HG02973 (cell line): Measurements from ENCODE around the gene PDE4C.

Experiments
- ATAC-seq: cut with Tn5 transposase; IDR thresholded peaks from one replicate; pipeline ENCODE4 v1.9.1; 2021; ENCODE audit warnings: moderate library complexity; ENCODE audit not compliant: unreplicated experiment

The PDE4C gene

DNA sequence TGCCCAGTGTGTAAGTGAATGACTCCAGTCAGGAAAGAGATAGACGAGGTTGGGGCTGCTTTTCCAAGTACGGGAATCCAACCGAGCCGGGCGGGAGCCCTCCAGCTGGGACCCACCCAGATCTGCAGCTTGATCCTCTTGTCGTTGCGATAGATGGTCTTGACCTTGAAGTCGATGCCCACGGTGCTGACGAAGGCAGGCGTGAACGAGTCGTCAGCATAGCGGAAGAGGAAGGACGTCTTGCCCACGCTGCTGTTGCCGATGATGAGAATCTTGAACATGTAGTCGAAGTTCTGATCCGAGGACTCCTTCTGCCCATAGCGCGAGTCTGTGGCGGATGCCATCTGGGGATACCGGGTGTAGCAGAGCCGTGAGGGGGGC is 23.9 kb downstream of the PDE4C start:
- ATAC-seq: no peak

DNA sequence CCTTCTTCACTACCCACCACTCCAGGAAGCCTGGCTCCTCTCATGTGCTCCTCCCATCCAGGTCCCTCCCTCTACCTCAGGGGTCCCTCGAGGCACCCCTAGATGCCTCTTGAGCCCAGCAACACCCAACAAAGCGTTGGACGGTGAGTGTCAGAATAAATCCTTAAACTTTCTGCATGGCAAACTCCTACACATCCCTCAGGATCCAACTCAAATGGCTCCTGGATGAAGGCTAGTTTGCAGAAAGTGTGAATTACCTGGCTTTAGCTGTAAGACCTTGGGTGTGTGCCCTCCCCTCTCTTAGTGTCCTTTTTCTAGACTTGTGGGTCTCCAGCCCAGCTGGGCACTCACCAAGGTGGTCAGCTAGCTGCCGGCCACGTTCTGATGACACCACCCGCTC is 27.9 kb downstream of the PDE4C start:
- no peak for ATAC-seq

GRCh38 chr19:18197941-18198340 is 28.3 kb downstream of the PDE4C start:
- no peak for ATAC-seq

DNA sequence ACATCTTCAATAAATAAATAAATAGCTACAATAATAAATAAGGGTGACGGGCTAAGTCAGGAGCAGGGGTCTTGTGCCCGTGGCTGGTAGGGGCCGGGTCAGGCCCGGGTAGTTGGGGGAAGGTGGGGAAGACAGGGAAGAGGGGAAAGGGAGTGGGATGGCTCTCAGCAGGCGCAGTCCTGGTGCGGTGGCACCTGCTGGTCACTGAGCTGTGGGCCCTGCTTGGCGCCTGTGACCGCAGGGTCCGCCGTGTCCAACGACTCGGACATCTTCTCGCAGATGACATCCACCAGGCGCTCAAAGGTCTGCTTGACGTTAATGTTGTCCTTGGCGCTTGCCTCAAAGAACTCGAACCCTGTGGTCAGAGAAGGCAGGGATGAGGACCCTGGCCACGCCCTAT is 28.9 kb downstream of the PDE4C start:
- ATAC-seq: no peak

DNA sequence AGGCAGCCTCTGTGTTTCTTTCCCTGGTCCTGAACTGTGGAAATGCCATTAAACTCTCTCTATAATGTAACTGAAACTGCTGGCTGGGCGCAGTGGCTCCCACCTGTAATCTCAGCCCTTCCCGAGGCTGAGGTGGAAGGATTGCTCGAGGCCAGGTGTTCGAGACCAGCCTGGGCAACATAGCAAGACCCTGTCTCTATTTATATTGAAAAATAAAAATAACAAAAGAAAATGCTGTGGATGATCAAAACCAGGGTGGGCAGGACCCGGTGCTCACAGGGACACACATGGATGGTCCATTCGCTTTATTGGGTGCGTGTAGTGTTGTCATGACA is 29.8 kb downstream of the PDE4C start:
- ATAC-seq: no peak

DNA sequence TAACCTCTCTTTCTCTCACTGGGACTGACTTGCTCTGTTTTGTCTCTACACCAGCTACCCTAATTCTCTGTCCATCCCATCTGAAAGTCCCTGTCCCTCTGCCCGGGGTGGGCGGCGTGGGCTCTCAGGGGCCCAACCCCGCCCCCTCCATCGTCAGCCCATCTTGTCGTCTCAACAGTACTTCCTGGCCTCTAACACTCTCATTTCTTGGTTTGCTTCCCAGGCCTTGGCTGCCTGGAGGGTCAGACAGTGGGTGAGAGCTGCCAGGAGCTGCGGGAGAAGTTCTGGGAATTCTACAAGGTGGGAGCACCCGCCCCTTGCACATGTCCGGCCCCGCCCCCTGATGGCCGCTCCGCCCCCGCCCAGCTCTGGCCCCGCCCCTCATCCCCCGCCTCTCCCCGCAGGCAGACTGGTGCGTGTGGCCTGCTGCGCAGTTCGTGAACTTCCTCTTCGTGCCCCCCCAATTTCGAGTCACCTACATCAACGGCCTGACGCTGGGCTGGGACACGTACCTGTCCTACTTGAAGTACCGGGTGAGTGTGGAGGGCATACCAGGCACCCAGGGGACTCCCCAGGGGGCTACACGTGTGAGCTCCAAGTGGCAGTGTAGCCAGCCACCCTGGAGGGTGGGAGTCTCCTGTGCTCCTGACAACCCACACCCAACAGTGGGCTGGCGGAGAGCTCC is 31.5 kb downstream of the PDE4C start:
- ATAC-seq: no peak

GRCh38 chr19:18194181-18194530 is 32.1 kb downstream of the PDE4C start:
- ATAC-seq: no peak

GRCh38 chr19:18193388-18194180 is 32.7 kb downstream of the PDE4C start:
- no peak for ATAC-seq

- ATAC-seq: peak; percentile 88
These were observed 33.4 kb downstream of the PDE4C start, which contains the start of gene MPV17L2 for GRCh38 chr19:18192673-18193387. MPV17L2 (plus strand) TSS chr19:18193218; CDS start chr19:18193282, 64 bp downstream.

- ATAC-seq: no peak
These were observed 34.6 kb downstream of the PDE4C start for GRCh38 chr19:18191640-18192062.

GRCh38 chr19:18190278-18190677 is 36.0 kb downstream of the PDE4C start:
- no peak for ATAC-seq

- no peak for ATAC-seq
These were observed 40.7 kb downstream of the PDE4C start for GRCh38 chr19:18185538-18185937.

DNA sequence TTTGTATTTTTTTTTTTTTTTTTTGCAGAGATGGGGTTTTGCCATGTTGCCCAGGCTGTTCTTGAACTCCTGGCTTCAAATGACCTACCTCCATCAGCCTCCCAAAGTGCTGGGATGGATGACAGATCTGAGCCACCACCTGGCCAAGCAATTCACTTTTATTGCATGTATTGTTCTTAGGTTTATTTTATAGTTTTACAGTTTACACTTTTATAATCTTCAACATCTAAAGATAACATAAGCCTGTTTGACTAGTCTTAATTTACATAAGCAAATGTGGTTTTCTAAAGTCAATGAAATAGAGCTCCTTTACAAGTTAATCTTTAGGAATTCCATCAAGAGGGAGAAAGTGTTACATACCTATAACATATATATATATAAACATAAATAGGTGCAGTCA is 42.7 kb downstream of the PDE4C start:
- no peak for ATAC-seq

DNA sequence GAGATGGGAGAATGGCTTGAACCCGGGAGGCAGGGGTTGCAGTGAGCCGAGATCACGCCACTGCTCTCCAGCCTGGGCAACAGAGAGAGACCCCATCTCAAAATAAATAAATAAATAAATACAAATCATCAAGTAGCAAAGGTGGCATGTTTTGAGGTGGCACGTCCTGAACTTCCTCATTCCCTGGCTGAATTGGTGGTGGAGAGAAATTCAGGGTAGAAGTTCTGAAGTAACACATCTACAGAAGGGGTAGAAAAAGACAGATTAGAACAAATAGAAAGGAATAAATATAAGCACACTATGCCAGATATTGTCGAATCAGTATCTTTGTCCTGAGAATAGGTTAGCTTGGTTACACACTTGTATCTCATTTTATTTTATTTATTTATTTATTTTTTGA is 46.3 kb downstream of the PDE4C start:
- ATAC-seq: no peak

DNA sequence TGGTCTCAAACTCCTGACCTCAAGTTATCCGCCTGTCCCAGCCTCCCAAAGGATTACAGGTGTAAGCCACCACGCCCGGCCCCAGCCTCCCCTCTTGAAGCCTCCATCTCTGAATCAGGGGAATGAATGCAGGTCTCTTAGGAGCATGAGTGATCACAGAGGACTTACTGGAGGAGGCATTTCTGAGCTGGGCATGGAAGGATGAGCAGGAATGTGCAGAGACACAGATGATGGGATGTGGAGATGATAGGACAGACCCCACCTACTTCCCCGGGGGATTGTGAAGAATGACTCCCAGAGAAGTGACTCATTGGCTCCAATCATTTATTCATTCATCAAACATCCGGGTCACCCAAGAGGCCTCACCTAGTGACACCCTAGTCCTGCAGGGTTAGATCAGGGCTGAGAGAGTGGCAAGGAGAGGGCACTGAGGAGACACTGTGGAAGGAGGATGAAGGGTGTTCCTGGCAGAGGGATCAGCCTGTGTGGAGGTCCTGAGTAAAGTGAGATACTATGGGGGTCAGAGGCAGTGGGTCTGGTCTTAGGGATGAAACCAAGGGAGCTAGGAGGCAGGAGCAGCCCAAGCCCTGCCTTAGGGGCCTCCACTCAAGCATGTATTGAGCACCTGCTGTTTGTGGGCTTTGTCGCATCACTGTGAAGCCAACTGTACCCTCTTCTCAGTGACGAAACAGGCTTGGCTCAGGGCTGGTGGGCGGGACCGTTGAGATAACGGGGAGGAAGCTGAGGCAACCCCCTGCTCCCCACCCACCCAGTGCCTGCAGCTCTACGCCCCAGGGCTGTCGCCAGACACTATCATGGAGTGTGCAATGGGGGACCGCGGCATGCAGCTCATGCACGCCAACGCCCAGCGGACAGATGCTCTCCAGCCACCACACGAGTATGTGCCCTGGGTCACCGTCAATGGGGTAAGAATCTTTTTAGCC is 49.6 kb downstream of the PDE4C start:
- ATAC-seq: no peak

DNA sequence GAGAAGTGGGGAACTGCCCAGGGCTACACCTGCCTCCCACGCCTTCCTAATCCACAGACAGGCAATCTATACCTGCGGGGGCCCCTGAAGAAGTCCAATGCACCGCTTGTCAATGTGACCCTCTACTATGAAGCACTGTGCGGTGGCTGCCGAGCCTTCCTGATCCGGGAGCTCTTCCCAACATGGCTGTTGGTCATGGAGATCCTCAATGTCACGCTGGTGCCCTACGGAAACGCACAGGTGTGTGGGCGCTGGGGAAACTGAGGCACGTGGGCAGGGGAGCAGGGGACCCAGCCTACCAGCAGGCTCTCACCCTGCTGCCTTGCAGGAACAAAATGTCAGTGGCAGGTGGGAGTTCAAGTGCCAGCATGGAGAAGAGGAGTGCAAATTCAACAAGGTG is 51.3 kb downstream of the PDE4C start:
- no peak for ATAC-seq
